Sigmoid colon (tissue), 7 donors: Measurements from ENCODE around the gene EFNA5. TPM values are rescaled to one million over a fixed set of nuclear protein-coding genes. Genes with fewer than 3 reads are reported as not detected.

ENCODE experiments used
- DNase-seq: peaks from one replicate; pipeline ENCODE4 v3.0.0-alpha.2; 2019
- H3K27ac ChIP-seq, 4 donors: fragments of 200-600 bp; sonication (generic); one replicate each; pipeline ENCODE4 v1.5.1; 2016 to 2019; ENCODE audit warnings: mild to moderate bottlenecking in 1 of 4
- H3K27me3 ChIP-seq, 3 donors: fragments of 200-600 bp; sonication (generic); one replicate each; pipeline ENCODE4 v1.5.1; 2019; ENCODE audit warnings: mild to moderate bottlenecking in 1 of 3
- H3K36me3 ChIP-seq, 4 donors: fragments of 200-600 bp; sonication (generic); one replicate each; pipeline ENCODE4 v1.5.1; 2016 to 2019
- H3K4me1 ChIP-seq, 4 donors: fragments of 200-600 bp; sonication (generic); one replicate each; pipeline ENCODE4 v1.5.1; 2017 to 2019
- H3K4me3 ChIP-seq, 4 donors: fragments of 200-600 bp; sonication (generic); one replicate each; pipeline ENCODE4 v1.5.1; 2017 to 2019; ENCODE audit warnings: mild to moderate bottlenecking in 2 of 4, moderate library complexity in 1 of 4
- H3K9me3 ChIP-seq, 4 donors: fragments of 200-600 bp in 3 of 4; sonication (generic) in 3 of 4; one replicate each; pipeline versions ENCODE4 v1.5.1 to v1.6.1; 2013 to 2019
- CTCF ChIP-seq, 4 experiments: fragments of 450-650 bp in 3 of 4; fragments of 200-600 bp in 1 of 4; IDR thresholded peaks; one replicate each; pipeline ENCODE4 v1.5.1; 2016 to 2019; ENCODE audit warnings: antibody characterized with exemption in 4 of 4, mild to moderate bottlenecking in 3 of 4, moderate library complexity in 2 of 4
- EP300 ChIP-seq, 4 donors: sonication (generic); formaldehyde crosslinking; IDR thresholded peaks; one replicate each; pipeline ENCODE4 v1.6.1; 2017; ENCODE audit warnings: antibody characterized with exemption in 4 of 4
- POLR2A ChIP-seq, 2 donors: fragments of 450-650 bp; IDR thresholded peaks; one replicate each; pipeline ENCODE4 v1.6.1; 2016; ENCODE audit warnings: antibody characterized with exemption in 2 of 2, mild to moderate bottlenecking in 2 of 2, moderate library complexity in 2 of 2
- POLR2AphosphoS5 ChIP-seq, 4 donors: sonication (generic); formaldehyde crosslinking; IDR thresholded peaks; one replicate each; pipeline ENCODE4 v1.6.1; 2017; ENCODE audit warnings: antibody characterized with exemption in 4 of 4
- WGBS, 2 donors: extraction: QIAGEN DNeasy Blood & Tissue Kit; methylation state at CpG; one replicate each; pipeline ENCODE4 v1.1.7; 2013; 5-methylcytosine and 5-hydroxymethylcytosine counted together
- intact Hi-C: fragments of 100-400 bp; cut with DNase I; formaldehyde crosslinking; loops from one replicate; pipeline ENCODE4 v1.15.1; 2023
- polyA plus RNA-seq, 3 donors: library from polyadenylated mRNA; stranded (reverse); fragments of 200-250 nt; gene quantifications; one replicate each; pipeline ENCODE4 v1.2.3, GENCODE V29; 2013
- total RNA-seq, 4 donors: library from RNA; depleted of rRNA; stranded (reverse); fragments of >200 nt; gene quantifications; one replicate each; pipeline ENCODE4 v1.1.0, GENCODE V29; 2016
- donor health status: healthy with polysubstance abuse.
- donor health status: Bipolar disorder and iron deficiency.
- donor health status: healthy.

EFNA5 gene
- total and polyA plus RNA-seq, 7 donors, result 0.60 to 10.8 (median 6.8) TPM

- WGBS, 2 donors, result 89 to 90% methylated on average over 1 of the region's 1 CpG
Observed at GRCh38 chr5:107413754-107414153, 257.0 kb downstream of the EFNA5 start.

DNA sequence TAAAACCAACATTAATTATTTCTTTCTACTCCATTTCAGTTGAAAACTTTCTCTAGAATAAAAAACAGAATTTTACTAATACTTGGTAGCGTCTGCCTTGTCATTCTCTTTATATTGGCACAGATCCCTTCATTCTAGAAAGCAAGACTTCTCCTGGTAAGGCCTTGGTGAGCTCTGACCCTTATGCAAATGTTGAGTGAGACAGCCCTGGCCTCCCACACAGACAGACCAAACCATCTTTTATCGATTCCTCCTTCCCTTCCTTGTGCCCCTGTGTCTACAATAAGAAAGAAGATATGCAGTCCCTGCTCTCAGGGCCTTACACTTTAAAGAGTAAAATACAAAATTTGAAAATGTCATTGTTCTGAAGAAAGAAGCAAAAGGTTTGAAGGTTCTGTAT, 262.2 kb downstream of the EFNA5 start:
- no peak overlapping the region for H3K27ac ChIP-seq
- 84 to 92% methylated on average over 2 of the region's 2 CpGs for WGBS, 2 donors

More at GRCh38 chr5:107413754-107414153, 257.0 kb downstream of the EFNA5 start:
- no peaks in the 10 kb centered on the region for H3K36me3 ChIP-seq
- no peaks in the 10 kb centered on the region for H3K9me3 ChIP-seq
- no peak for TF ChIP-seq POLR2AphosphoS5 (IDR thresholded peaks at IDR 0.05)
- TF ChIP-seq CTCF (IDR thresholded peaks at IDR 0.05), result no peak
- TF ChIP-seq POLR2A (IDR thresholded peaks at IDR 0.05), result no peak
- no peak for TF ChIP-seq EP300 (IDR thresholded peaks at IDR 0.05)
- H3K4me3 ChIP-seq, result no peak overlapping the region
- intact Hi-C loops, result loop anchor here (10.0 kb wide), 1 partner anchor 251 kb away; no protein-coding TSS in a partner anchor
- no peaks in the 10 kb centered on the region for H3K27me3 ChIP-seq
- peaks cover 0 to 13% (median 10%) of the 10 kb centered on the region in 4 donors for H3K4me1 ChIP-seq
- no peak for DNase-seq
- H3K27ac ChIP-seq, result no peak overlapping the region

DNA sequence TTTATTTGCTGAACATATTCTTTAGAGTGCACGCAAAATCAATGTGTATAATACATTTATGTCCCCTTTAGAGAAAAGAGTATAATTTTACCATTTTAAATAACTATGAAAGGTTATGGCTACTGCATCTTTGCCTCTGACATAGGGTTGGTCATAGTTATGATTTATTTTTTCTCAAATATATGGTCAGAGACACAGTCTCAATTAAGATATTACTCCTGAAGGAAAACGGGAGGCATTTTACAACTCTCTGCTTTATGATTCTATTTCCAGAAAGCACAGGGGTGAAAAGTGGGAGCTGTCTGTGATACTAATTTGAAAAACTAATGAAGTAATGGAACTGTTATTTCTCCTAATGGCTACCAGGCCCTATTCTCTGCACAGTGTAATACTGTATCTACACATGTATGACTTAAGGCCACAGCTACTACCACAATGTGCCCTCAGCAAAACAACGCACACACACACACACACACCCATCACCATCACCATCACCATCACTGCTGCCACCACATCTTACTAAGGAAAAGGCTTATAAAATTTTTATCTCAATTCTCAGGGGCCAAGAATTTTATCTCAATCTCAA, 262.9 kb downstream of the EFNA5 start:
- WGBS, 2 donors, result 76 to 83% methylated on average over 3 of the region's 3 CpGs
- H3K4me3 ChIP-seq, result no peak overlapping the region
- H3K27me3 ChIP-seq, result no peaks in the 10 kb centered on the region
- H3K27ac ChIP-seq, result no peak overlapping the region
- H3K4me1 ChIP-seq, result peaks cover 0 to 7% (median under 1%) of the 10 kb centered on the region in 4 donors
- H3K9me3 ChIP-seq, result no peaks in the 10 kb centered on the region
- intact Hi-C loops, result no loop called here
- TF ChIP-seq EP300 (IDR thresholded peaks at IDR 0.05) (no peak), POLR2A (IDR thresholded peaks at IDR 0.05) (no peak), CTCF (IDR thresholded peaks at IDR 0.05) (no peak), POLR2AphosphoS5 (IDR thresholded peaks at IDR 0.05) (no peak)
- no peaks in the 10 kb centered on the region for H3K36me3 ChIP-seq
- no peak for DNase-seq

More for the DNA sequence above, 262.2 kb downstream of the EFNA5 start:
- Histone ChIP-seq H3K27me3 (no peaks in the 10 kb centered on the region), H3K4me3 (no peak overlapping the region), H3K4me1 (peaks cover 0 to 7% (median 0%) of the 10 kb centered on the region in 4 donors), H3K9me3 (no peaks in the 10 kb centered on the region), H3K36me3 (no peaks in the 10 kb centered on the region)
- no peak for DNase-seq
- intact Hi-C loops, result no loop called here
- no peak for TF ChIP-seq POLR2A (IDR thresholded peaks at IDR 0.05)
- no peak for TF ChIP-seq POLR2AphosphoS5 (IDR thresholded peaks at IDR 0.05)
- TF ChIP-seq CTCF (IDR thresholded peaks at IDR 0.05), result no peak
- no peak for TF ChIP-seq EP300 (IDR thresholded peaks at IDR 0.05)

DNA sequence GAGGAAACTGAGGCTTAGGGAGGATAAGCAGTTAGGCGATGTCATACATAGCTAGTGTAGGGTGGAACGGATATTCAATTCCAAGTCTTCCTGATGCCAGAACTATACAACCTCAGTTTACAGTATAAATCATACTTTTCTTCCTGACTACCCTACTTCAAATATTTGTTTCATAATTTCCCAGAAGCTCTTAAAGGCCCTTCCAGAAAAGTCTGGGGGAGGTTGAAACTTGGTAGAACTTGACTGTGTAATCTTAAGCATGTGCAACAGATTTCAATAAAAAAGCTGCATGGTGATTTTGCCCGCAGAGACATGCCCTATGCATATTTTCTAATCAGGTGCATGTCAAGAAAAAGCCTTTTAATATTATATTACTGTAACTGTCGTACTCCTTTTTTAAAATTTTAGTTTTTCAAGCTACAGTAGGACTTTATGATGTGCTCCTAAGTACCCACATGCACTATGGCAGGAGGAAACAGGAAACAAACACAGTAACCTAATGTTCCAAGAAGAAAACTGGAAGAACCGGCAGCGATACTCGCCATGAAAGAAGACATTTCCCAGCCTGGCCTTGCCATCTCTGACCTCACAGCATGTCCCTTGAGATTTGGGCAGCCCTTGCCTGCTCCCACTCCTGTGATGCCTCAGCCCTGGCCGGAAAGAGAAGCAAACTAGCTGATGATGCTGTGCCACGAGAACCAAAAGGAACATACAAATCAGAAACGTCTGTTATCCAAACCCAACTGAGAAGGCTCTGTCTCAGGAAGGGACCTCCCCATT, 266.0 kb downstream of the EFNA5 start:
- Histone ChIP-seq H3K4me1 (peaks cover 0 to 7% (median 2%) of the 10 kb centered on the region in 4 donors), H3K36me3 (no peaks in the 10 kb centered on the region), H3K4me3 (no peak overlapping the region), H3K9me3 (no peaks in the 10 kb centered on the region), H3K27ac (no peak overlapping the region), H3K27me3 (no peaks in the 10 kb centered on the region)
- intact Hi-C loops, result no loop called here
- 87 to 91% methylated on average over 10 of the region's 10 CpGs for WGBS, 2 donors
- no peak for DNase-seq
- TF ChIP-seq CTCF (IDR thresholded peaks at IDR 0.05), result no peak
- TF ChIP-seq POLR2AphosphoS5 (IDR thresholded peaks at IDR 0.05), result no peak
- TF ChIP-seq EP300 (IDR thresholded peaks at IDR 0.05), result no peak
- no peak for TF ChIP-seq POLR2A (IDR thresholded peaks at IDR 0.05)
